ENCODE data around the gene MSLN. TPM values are rescaled to one million over a fixed set of nuclear protein-coding genes. Genes with fewer than 3 reads are reported as not detected.

Gene MSLN
- total RNA-seq, 6 experiments from 2014 or later = 0.17 to 0.61 (median 0.36) TPM

GRCh38 chr16:728890-729744 is 31.4 kb upstream of the MSLN start:
- Mint-ChIP-seq H3K9me3 (no peaks in the 10 kb centered on the region), H3K27ac (no peak overlapping the region), H3K36me3 (ENCODE audit: low read depth) (no peaks in the 10 kb centered on the region), H3K27me3 (ENCODE audit: insufficient read depth) (peaks cover 7% of the 10 kb centered on the region), H3K4me3 (0 out of 2 replicates have a peak overlapping the region, but pooled peaks have one; percentile 32), H3K4me1 (ENCODE audit: low read depth) (peaks cover 4% of the 10 kb centered on the region; the same call in 1 of the 2 replicates)
- TF ChIP-seq CTCF (IDR thresholded peaks at IDR 0.05) = no peak
- no peak for DNase-seq

GRCh38 chr16:729768-730665 is 30.5 kb upstream of the MSLN start:
- Mint-ChIP-seq H3K27me3 (ENCODE audit: insufficient read depth) (peaks cover 7% of the 10 kb centered on the region), H3K27ac (no peak overlapping the region), H3K9me3 (no peaks in the 10 kb centered on the region), H3K4me1 (ENCODE audit: low read depth) (peaks cover 4% of the 10 kb centered on the region; the same call in 1 of the 2 replicates), H3K4me3 (no peak overlapping the region), H3K36me3 (ENCODE audit: low read depth) (no peaks in the 10 kb centered on the region)
- TF ChIP-seq CTCF (IDR thresholded peaks at IDR 0.05) = no peak
- no peak for DNase-seq

GRCh38 chr16:730666-731509 is 29.6 kb upstream of the MSLN start:
- DNase-seq = no peak
- Mint-ChIP-seq H3K9me3 (no peaks in the 10 kb centered on the region), H3K4me3 (no peak overlapping the region), H3K36me3 (ENCODE audit: low read depth) (peaks cover under 1% of the 10 kb centered on the region; the same call in 1 of the 2 replicates), H3K4me1 (ENCODE audit: low read depth) (peaks cover 4% of the 10 kb centered on the region; the same call in 1 of the 2 replicates), H3K27me3 (ENCODE audit: insufficient read depth) (peaks cover 2% of the 10 kb centered on the region; the same call in 1 of the 2 replicates), H3K27ac (no peak overlapping the region)
- TF ChIP-seq CTCF (IDR thresholded peaks at IDR 0.05) = no peak

- no peak for DNase-seq
- Mint-ChIP-seq H3K4me1 (ENCODE audit: low read depth) (peaks cover 4% of the 10 kb centered on the region; the same call in 1 of the 2 replicates), H3K36me3 (ENCODE audit: low read depth) (peaks cover 6% of the 10 kb centered on the region; the same call in 1 of the 2 replicates), H3K27ac (no peak overlapping the region), H3K4me3 (no peak overlapping the region), H3K27me3 (ENCODE audit: insufficient read depth) (peaks cover 2% of the 10 kb centered on the region; the same call in 1 of the 2 replicates), H3K9me3 (no peaks in the 10 kb centered on the region)
- no peak for TF ChIP-seq CTCF (IDR thresholded peaks at IDR 0.05)
Measured at GRCh38 chr16:732332-732731, 28.2 kb upstream of the MSLN start.

GRCh38 chr16:732936-733335 is 27.6 kb upstream of the MSLN start:
- DNase-seq = no peak
- no peak; the same call in 1 of the 2 replicates for TF ChIP-seq CTCF (IDR thresholded peaks at IDR 0.05)
- peaks cover 2% of the 10 kb centered on the region; the same call in 1 of the 2 replicates for H3K27me3 Mint-ChIP-seq (ENCODE audit: insufficient read depth)

More at GRCh38 chr16:732936-733335, 27.6 kb upstream of the MSLN start:
- Mint-ChIP-seq H3K4me1 (ENCODE audit: low read depth) (peaks cover 4% of the 10 kb centered on the region; the same call in 1 of the 2 replicates), H3K27ac (peak overlapping the region; percentile 26; the same call in 1 of the 2 replicates), H3K4me3 (no peak overlapping the region), H3K36me3 (ENCODE audit: low read depth) (peaks cover 9% of the 10 kb centered on the region; the same call in 1 of the 2 replicates), H3K9me3 (no peaks in the 10 kb centered on the region)

Measured in HFFc6 (cell line).